ENCODE measurements around the gene PSG3. TPM values are rescaled to one million over a fixed set of nuclear protein-coding genes. Genes with fewer than 3 reads are reported as not detected.
A peak's percentile ranks its signal among the peaks of the same experiment; 100 is the strongest.
"Not testable (repeated sequence)": the region's sequence is repeated elsewhere in the genome, so short reads cannot be mapped to it uniquely, and the experiment has no call there.

Gene PSG3
- total RNA-seq, 1 experiment from 2014 or later = not detected

DNA sequence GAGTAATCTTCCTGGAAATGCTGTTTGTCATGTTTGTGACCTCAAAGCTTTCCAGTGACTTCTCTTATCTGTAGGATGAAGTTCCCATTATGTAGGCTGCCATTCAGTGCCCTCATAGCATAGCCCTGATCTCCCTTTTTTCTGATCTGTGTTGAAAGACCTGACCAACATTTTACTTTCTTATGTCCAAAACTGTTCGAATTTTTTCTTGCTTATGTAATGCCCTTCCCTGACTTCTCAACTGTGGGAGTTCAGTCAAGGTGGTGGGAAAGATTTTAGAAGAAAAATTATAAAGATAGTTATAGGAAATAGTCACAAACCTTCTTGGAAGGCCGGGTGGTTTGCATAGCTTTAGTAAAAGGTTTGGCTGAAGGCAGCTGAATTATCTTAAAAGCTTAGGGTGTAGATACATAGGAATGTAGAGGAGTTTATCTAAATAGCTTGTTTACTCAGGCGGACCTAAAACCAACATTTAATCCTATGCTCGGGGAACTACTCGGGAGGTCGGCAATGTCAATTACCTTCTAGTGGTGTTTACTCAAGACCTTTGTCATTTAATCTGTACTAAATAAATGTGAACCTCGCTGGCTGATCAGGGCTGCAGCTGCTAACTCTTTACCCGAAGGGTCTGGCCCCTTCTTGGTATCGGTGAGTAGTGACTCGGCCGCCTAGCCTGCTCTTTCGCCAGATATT, 44.3 kb downstream of the PSG3 start:
- no peak for DNase-seq (ENCODE audit: low spot score)

DNA sequence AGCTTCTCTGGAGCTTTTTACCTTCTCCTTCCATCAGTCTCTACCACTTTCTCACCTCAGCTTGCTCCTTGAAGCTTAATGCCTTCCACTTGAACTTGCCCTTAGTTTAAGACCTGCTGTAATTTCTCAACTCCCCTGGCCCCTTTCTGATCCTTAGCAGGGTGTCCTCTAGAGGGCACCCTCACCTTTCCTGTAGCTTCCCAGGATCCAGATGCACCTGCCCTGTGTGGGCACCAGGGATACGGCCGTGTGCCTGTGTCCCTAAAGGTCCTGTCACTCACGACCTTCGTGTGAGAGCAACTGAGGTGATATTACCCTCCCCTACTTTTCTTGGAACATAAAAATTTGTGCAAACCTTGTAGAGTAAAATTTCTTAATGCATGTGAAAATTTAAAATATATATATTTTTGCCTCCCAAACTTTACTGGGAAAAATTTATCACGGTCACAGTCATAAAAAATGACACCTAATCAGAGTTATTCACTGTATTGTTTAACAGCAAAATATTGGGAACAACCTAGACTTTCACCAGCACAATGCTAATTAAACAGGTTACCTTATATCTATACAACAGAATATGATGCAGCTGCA, 46.4 kb downstream of the PSG3 start:
- peak; percentile 65 for DNase-seq (ENCODE audit: low spot score)

DNA sequence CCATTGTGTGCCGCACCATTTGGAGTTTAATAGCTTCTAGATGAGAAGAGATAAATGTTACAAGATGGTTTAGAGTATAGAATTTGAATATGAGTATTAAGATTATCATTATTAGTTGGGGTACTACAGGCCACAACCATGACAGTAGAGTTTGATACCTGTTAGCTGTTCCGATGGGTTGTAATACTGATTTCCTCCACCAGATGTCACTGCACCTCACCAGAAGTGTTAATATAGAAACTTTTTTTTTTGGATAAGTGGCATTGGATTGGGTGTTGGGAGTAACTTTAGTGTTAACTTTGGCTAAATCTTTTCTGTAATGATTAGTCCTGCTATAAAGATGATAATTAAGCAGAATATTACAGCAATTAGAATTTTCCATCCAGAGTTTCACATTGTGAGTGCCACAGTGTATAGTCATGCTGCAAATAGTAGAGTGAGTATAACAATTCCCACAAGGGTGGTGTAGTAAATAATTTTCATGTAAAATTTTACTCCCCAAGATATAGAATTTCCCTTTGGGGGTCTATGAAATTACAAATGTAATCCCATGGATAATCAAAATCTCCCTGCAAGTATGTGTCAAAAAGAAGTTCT, 56.3 kb downstream of the PSG3 start:
- DNase-seq (ENCODE audit: low spot score) = peak; percentile 9

DNA sequence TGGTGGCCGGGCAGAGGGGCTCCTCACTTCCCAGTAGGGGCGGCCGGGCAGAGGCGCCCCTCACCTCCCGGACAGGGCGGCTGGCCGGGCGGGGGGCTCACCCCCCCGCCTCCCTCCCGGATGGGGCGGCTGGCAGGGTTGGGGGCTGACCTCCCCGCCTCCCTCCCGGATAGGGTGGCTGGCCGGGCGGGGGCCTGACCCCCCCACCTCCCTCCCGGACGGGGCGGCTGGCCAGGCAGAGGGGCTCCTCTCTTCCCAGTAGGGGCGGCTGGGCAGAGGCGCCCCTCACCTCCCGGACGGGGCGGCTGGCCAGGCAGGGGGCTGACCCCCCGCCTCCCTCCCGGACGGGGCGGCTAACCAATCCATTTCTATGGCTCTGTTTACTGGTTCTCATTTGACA, 64.0 kb downstream of the PSG3 start:
- not testable (repeated sequence) for DNase-seq (ENCODE audit: low spot score)

DNA sequence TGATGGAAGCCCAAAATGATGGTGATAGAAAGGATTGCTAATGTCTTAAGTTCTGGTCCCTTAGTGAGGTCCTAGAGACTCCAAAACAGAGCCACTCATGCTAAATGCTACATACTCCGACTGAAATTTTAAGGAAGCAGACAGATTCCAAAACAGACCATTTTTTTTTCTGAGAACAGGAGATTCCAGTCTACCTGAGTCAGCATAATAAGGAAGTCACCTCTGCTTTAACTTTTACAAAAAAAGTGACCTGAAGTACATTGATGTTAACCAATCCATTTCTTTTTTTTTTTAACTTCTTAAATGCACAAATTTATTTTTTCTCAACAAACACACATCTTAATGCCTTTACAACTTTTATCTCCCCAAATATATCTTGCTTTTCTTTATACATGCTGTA, 65.7 kb downstream of the PSG3 start:
- not testable (repeated sequence) for DNase-seq (ENCODE audit: low spot score)

Other genes with a start within 250 kb of the PSG3 start
- gene CEACAM1, start 212.0 kb downstream of the PSG3 start, total RNA-seq (2014; rRNA removed; shearing (Covaris generic)) = 0.67 and 2.2 TPM in 2 replicates
- gene CEACAM8, start 145.6 kb downstream of the PSG3 start, total RNA-seq (2014; rRNA removed; shearing (Covaris generic)) = not detected in 2 replicates
- not detected in 2 replicates for gene PSG8, start 25.2 kb upstream of the PSG3 start, total RNA-seq (2014; rRNA removed; shearing (Covaris generic))
- gene PSG1, start 139.2 kb upstream of the PSG3 start, total RNA-seq (2014; rRNA removed; shearing (Covaris generic)) = 0.43 and 1.5 TPM in 2 replicates
- gene PSG6, start 177.4 kb upstream of the PSG3 start, total RNA-seq (2014; rRNA removed; shearing (Covaris generic)) = not detected in 2 replicates
- gene PSG7, start 196.7 kb upstream of the PSG3 start, total RNA-seq (2014; rRNA removed; shearing (Covaris generic)) = 0.07 TPM in 1 of 2 replicates, not detected in the other